PFSK-1 (cell line): ENCODE measurements around the gene LHB.

Experiments
- POLR2AphosphoS5 ChIP-seq: IDR thresholded peaks from 2 replicates; pipeline ENCODE4 v1.6.1; 2012; ENCODE audit warnings: low read depth, mild to moderate bottlenecking, control low read depth, low read length, moderate library complexity
- REST ChIP-seq, 2 experiments: IDR thresholded peaks; 2 replicates each; pipeline versions ENCODE4 v1.6.1 to v1.8.0; 2011 to 2012; ENCODE audit warnings: low read depth in 2 of 2, low read length in 2 of 2, control low read depth in 1 of 2, inconsistent platforms in 1 of 2, mild to moderate bottlenecking in 1 of 2, moderate library complexity in 1 of 2; ENCODE audit not compliant: insufficient read depth in 1 of 2
- TAF1 ChIP-seq: IDR thresholded peaks from 2 replicates; pipeline ENCODE4 v1.6.1; 2012; ENCODE audit warnings: low read length, control low read depth, borderline replicate concordance; ENCODE audit not compliant: insufficient read depth

GRCh38 chr19:49004964-49005614 lies 11.8 kb downstream of the LHB start:
- TF ChIP-seq TAF1: no peak
- TF ChIP-seq POLR2AphosphoS5: no peak
- no peak for TF ChIP-seq REST (IDR thresholded peaks at IDR 0.05; ENCODE audit: insufficient read depth in 1 of 2, low read depth in 2 of 2, low read length in 2 of 2)
